ENCODE measurements around the gene GIMD1.

DNA sequence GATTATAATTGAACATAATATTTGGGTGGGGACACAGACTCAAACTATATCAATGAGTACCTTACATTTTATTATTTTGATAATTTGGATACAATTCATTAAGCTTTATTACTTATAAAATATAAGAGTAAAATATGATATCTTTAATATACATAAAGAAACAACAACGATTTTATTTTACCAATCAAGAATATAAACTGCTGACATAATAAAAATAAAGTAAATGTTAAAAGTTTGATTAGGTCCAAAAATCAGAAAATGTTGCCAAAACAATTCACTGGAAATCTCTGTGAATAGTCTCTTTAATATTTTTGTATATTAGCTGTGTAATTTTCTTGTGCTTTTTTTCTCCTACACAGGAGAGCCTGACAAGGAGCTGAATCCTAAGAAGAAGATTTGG is 21.4 kb downstream of the GIMD1 start:
- TF ChIP-seq CTCF (conservative IDR thresholded peaks at IDR 0.05 in 1 of 2, IDR thresholded peaks at IDR 0.05 in 1 of 2; ENCODE audit: extremely low read depth in 1 of 2, insufficient read depth in 1 of 2, low read depth in 1 of 2, low read length in 2 of 2) (no peak), EZH2 (IDR thresholded peaks at IDR 0.05; ENCODE audit: borderline replicate concordance, low read length) (no peak)

Data from mammary epithelial cell (primary cell).